Measurements from ENCODE around the gene NR2F1-AS1.

DNA sequence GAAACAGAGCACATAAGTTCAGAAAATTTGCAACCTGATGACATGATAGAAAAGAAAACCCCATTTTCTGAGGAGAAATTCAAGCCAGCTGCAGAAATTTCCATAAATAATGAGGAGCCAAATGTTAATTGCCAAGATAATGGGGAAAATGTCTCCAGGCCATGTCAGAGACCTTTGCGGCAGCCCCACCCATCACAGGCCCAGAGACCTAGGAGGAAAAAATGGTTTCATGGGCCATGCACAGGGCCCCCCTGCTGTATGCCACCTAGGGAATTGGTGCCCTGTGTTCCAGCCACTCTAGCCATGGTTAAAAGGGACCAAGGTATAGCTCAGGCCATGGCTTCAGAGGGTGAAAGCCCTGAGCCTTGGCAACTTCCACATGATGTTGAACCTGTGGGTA is 118.1 kb downstream of the NR2F1-AS1 start:
- TF ChIP-seq CTCF (conservative IDR thresholded peaks at IDR 0.05; ENCODE audit: low read length): no peak
- TF ChIP-seq EZH2phosphoT487 (IDR thresholded peaks at IDR 0.05; ENCODE audit: borderline replicate concordance, low read depth, low read length): no peak

Data from OCI-LY7 (cell line).